Neural progenitor cell (in vitro differentiated cells): ENCODE results near the gene ZNF574.

Experiments used
- CTCF ChIP-seq: fragments of 200-600 bp; sonication (generic); IDR thresholded peaks from 2 replicates; pipeline ENCODE4 v1.5.1; 2017; ENCODE audit warnings: antibody characterized with exemption, mild to moderate bottlenecking
- EZH2 ChIP-seq: fragments of 200-600 bp; sonication (generic); IDR thresholded peaks from 2 replicates; pipeline ENCODE4 v1.6.1; 2017; ENCODE audit warnings: antibody characterized with exemption, mild to moderate bottlenecking, moderate library complexity
- EZH2phosphoT487 ChIP-seq: fragments of 200-600 bp; sonication (generic); IDR thresholded peaks from 2 replicates; pipeline ENCODE4 v1.6.1; 2017; ENCODE audit warnings: antibody characterized with exemption

- TF ChIP-seq CTCF (no peak), EZH2 (no peak), EZH2phosphoT487 (no peak)
Measured at GRCh38 chr19:42080764-42081375, 4.9 kb downstream of the ZNF574 start.
